ENCODE measurements around the gene STX19.
"Not testable (repeated sequence)": the region's sequence is repeated elsewhere in the genome, so short reads cannot be mapped to it uniquely, and the experiment has no call there.

The STX19 gene

DNA sequence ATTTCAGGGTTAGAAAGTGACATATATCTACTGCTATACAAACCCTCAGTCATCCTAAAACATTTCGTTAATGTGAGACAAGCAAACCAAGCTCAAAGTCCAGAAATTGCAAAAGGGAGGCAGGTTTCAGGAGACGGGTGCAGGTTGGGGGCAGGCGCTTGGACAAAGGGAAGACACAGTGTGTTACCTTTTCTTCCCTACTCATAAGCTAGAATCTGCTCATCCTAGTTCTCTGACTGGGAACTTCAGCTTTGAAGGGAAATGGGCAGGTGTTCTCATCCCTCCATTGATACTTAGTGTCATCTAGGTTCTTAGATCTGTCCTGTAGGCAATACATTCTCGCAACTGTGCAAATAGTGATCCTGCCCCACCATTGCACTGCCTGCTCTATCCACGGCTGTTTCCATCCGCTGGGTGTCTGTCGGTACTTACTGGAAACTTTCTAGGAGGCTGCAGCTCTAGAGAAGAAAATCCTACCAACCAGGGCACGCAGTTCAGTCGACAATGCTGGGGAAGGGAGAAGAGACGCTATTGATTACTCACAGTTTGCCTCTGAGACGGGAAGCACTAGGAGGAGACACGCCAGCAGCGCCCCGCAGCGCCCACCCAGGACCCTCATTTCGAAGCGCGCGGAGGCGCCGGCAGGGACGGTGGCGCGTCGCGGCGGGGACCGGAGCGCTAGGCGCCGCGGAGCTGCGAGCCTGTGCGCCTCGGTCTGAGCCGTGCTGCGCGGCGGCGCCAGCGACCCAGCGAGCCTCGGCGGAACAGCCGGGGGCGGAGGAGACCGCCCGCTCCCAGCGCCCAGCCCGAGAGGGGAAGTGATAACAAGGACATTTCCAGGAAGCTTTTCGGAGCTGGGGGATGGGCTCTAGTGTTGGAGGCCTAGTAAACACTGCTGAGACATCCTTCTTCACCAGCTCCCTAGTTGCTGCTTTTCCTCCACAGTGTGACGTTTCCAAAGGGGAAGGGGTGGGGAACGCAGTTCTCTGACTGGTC is 55.0 kb downstream of the STX19 start, which contains the start of gene PROS1:
Gene PROS1 (minus strand): TSS at position 766 of the 996 bp plus-strand sequence. CDS start 147 bp downstream, at position 619.
- in situ Hi-C loops (cut with HindIII; ENCODE audit: low sequenced_read_pairs): no loop called here
- TF ChIP-seq, protein P1, sequence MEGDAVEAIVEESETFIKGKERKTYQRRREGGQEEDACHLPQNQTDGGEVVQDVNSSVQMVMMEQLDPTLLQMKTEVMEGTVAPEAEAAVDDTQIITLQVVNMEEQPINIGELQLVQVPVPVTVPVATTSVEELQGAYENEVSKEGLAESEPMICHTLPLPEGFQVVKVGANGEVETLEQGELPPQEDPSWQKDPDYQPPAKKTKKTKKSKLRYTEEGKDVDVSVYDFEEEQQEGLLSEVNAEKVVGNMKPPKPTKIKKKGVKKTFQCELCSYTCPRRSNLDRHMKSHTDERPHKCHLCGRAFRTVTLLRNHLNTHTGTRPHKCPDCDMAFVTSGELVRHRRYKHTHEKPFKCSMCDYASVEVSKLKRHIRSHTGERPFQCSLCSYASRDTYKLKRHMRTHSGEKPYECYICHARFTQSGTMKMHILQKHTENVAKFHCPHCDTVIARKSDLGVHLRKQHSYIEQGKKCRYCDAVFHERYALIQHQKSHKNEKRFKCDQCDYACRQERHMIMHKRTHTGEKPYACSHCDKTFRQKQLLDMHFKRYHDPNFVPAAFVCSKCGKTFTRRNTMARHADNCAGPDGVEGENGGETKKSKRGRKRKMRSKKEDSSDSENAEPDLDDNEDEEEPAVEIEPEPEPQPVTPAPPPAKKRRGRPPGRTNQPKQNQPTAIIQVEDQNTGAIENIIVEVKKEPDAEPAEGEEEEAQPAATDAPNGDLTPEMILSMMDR (IDR thresholded peaks at IDR 0.05; ENCODE audit: low read depth, low read length, missing control alignments): no peak
- DNase-seq (ENCODE audit: low read depth): peak; percentile 36
- H3K4me3 ChIP-seq (ENCODE audit: low read depth, low read length): peak within 1 kb of the TSS; percentile 59

GRCh38 chr3:93969997-93970396 is 58.4 kb downstream of the STX19 start:
- H3K4me3 ChIP-seq (ENCODE audit: low read depth, low read length): no peak overlapping the region
- TF ChIP-seq, protein P1 (IDR thresholded peaks at IDR 0.05; ENCODE audit: low read depth, low read length, missing control alignments): no peak
- DNase-seq (ENCODE audit: low read depth): no peak
- in situ Hi-C loops (cut with HindIII; ENCODE audit: low sequenced_read_pairs): no loop called here

DNA sequence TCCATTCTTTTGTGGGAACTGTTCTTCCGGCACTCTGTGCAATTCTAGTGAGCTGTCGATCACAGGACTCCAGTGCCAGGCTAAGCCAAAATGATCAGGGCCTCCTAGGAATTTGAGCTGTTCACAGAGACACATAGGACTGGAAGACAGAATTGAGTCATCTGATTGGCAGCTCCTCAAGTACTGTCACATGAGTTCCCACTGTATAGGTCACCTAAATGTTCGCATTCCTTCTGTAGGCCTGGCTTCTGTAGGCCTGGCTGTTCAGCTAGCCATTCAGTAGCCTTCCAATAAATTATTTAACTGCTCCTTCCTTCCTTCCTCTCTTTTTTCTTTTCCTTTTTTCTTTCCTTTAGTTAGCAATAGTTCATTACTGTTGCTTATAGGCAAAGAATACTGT is 59.0 kb downstream of the STX19 start:
- DNase-seq (ENCODE audit: low read depth): no peak
- in situ Hi-C loops (cut with HindIII; ENCODE audit: low sequenced_read_pairs): no loop called here
- TF ChIP-seq, protein P1 (IDR thresholded peaks at IDR 0.05; ENCODE audit: low read depth, low read length, missing control alignments): no peak
- H3K4me3 ChIP-seq (ENCODE audit: low read depth, low read length): no peak overlapping the region

- DNase-seq (ENCODE audit: low read depth); in situ Hi-C loops (cut with HindIII; ENCODE audit: low sequenced_read_pairs); H3K4me3 ChIP-seq (ENCODE audit: low read depth, low read length): not testable (repeated sequence)
Measured at GRCh38 chr3:93965106-93965505, 63.3 kb downstream of the STX19 start.

Data from astrocyte of the cerebellum (primary cell).